Subcutaneous adipose tissue (tissue), 4 donors: ENCODE measurements around the gene ZBTB7C. TPM values are rescaled to one million over a fixed set of nuclear protein-coding genes. Genes with fewer than 3 reads are reported as not detected.

Source experiments
- CTCF ChIP-seq: fragments of 450-650 bp; IDR thresholded peaks from one replicate; pipeline ENCODE4 v1.5.1; 2016; ENCODE audit warnings: low read depth, mild to moderate bottlenecking, control low read depth, antibody characterized with exemption, moderate library complexity
- total RNA-seq, 4 donors: library from RNA; depleted of rRNA; stranded (reverse); fragments of >200 nt; gene quantifications; one replicate each; pipeline ENCODE4 v1.1.0, GENCODE V29; 2016

Gene ZBTB7C
- total RNA-seq, 4 donors from 2014 or later: 1.0 to 5.5 (median 4.4) TPM

GRCh38 chr18:48108136-48108535, 301.0 kb downstream of the ZBTB7C start:
- TF ChIP-seq CTCF: no peak

DNA sequence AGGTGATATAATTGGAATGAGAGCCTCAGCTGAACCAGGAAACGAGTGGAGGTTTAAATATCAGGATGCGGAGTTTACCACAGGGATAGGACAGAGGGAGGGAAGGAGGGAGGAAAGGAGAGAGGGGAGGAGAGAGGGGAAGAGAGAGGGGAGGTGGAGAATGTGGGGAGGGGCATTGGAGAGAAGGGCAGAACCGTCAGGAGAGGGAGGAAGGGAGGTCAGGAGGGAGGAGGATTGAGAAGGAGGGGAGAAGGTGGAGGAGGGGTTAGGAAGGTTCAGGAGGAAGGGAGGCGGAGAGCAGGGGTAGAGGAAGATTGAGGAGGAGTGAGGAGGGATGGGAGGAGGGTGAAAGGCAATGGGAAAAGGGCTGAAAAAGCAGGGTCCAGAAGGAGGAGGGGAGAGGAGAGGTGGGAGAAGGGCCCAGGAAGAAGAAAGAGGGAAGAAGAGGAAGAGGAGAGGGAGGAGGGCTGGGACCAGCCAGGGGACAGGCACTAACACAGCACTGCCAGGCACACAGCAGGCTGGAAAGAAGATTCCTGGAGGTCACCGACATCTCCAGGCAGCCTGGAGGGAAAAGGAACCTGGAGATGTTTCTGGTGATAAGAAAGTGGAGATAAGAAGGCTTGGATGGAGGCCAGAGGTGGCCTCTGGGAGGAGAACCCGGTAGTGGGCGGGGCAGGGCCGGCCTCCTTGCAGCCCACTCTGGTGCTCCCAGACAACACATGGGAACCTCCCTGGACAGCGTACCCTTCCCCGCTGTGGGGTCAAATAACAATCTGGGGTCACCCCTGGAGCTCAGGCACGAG, 302.0 kb downstream of the ZBTB7C start:
- TF ChIP-seq CTCF: no peak

DNA sequence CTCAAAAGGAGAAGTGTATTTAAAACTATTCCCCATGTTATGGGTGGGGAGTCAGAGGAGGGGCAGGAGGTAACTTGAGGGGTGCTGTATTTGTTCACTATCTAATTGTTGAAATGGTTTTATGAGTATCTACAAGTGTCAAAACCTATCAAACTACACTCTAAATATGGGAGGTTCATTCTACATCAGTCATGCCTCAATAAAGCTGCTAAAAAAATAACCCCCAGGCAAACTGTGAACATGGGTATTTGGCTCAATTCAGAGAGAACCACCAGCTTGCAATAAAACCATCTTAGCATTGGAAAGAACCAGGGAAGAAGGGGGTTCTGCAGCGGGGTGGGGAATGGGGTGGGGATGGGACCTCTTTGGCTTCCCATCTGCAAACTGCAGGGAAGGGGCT, 302.7 kb downstream of the ZBTB7C start:
- no peak for TF ChIP-seq CTCF

- TF ChIP-seq CTCF: no peak
Observed at GRCh38 chr18:48105317-48105716, 303.9 kb downstream of the ZBTB7C start.

- no peak for TF ChIP-seq CTCF
Observed at GRCh38 chr18:48104705-48105104, 304.5 kb downstream of the ZBTB7C start.

GRCh38 chr18:48100651-48101165, 308.5 kb downstream of the ZBTB7C start:
- TF ChIP-seq CTCF: no peak

- TF ChIP-seq CTCF: no peak
Observed at GRCh38 chr18:48100165-48100575, 309.0 kb downstream of the ZBTB7C start.
